ENCODE data around the gene LYRM7.

GRCh38 chr5:131254741-131255140 lies 84.0 kb downstream of the LYRM7 start:
- no peak for TF ChIP-seq EZH2phosphoT487 (IDR thresholded peaks at IDR 0.05; ENCODE audit: insufficient read depth, low read depth)
- TF ChIP-seq EZH2 (IDR thresholded peaks at IDR 0.05; ENCODE audit: insufficient read depth, poor library complexity, severe bottlenecking): no peak

Measured in GM23248 (cell line).